ENCODE data around the gene SHH.

Gene SHH

GRCh38 chr7:155811895-155812761 is at the start of gene SHH:
Gene SHH, minus strand, starts transcription at chr7:155812463. Its CDS starts 341 bp downstream, at chr7:155812122.
- no peak for DNase-seq

- DNase-seq: no peak
These were observed 49.2 kb upstream of the SHH start for GRCh38 chr7:155861480-155861868.

- DNase-seq: no peak
These were observed 48.7 kb upstream of the SHH start for GRCh38 chr7:155860840-155861479.

- DNase-seq: no peak
These were observed 48.2 kb upstream of the SHH start for GRCh38 chr7:155860461-155860839.

- no peak for DNase-seq
These were observed 46.3 kb upstream of the SHH start for GRCh38 chr7:155858521-155859061.

- DNase-seq: no peak
These were observed 44.9 kb upstream of the SHH start for GRCh38 chr7:155857141-155857540.

GRCh38 chr7:155856656-155857055 is 44.4 kb upstream of the SHH start:
- DNase-seq: no peak

- DNase-seq: no peak
These were observed 40.4 kb upstream of the SHH start for GRCh38 chr7:155852426-155853301.

- DNase-seq: no peak
These were observed 39.6 kb upstream of the SHH start for GRCh38 chr7:155851892-155852291.

- DNase-seq: no peak
These were observed 38.8 kb upstream of the SHH start for GRCh38 chr7:155850766-155851678.

- DNase-seq: no peak
These were observed 37.8 kb upstream of the SHH start for GRCh38 chr7:155850001-155850436.

- DNase-seq: no peak
These were observed 36.7 kb upstream of the SHH start for GRCh38 chr7:155848691-155849669.

- no peak for DNase-seq
These were observed 35.7 kb upstream of the SHH start for GRCh38 chr7:155847821-155848435.

- no peak for DNase-seq
These were observed 34.7 kb upstream of the SHH start for GRCh38 chr7:155846936-155847335.

GRCh38 chr7:155846156-155846555 is 33.9 kb upstream of the SHH start:
- DNase-seq: no peak

- no peak for DNase-seq
These were observed 33.0 kb upstream of the SHH start for GRCh38 chr7:155845226-155845625.

- no peak for DNase-seq
These were observed 32.3 kb upstream of the SHH start for GRCh38 chr7:155844526-155844925.

- DNase-seq: no peak
These were observed 31.8 kb upstream of the SHH start for GRCh38 chr7:155844019-155844453.

- no peak for DNase-seq
These were observed 31.3 kb upstream of the SHH start for GRCh38 chr7:155843426-155844018.

Measured in stimulated activated CD4-positive, alpha-beta T cell treated with anti-CD3 and anti-CD28 coated beads, Interleukin-15, amount 100 ng/mL, for 24 hours (primary cell).